Measurements from ENCODE around the gene ZNF160. TPM values are rescaled to one million over a fixed set of nuclear protein-coding genes. Genes with fewer than 3 reads are reported as not detected.

ZNF160 gene
- total and polyA plus RNA-seq, 2 of the 4 experiments (the other 2 are of a cell fraction), result 22.6 to 26.9 TPM

DNA sequence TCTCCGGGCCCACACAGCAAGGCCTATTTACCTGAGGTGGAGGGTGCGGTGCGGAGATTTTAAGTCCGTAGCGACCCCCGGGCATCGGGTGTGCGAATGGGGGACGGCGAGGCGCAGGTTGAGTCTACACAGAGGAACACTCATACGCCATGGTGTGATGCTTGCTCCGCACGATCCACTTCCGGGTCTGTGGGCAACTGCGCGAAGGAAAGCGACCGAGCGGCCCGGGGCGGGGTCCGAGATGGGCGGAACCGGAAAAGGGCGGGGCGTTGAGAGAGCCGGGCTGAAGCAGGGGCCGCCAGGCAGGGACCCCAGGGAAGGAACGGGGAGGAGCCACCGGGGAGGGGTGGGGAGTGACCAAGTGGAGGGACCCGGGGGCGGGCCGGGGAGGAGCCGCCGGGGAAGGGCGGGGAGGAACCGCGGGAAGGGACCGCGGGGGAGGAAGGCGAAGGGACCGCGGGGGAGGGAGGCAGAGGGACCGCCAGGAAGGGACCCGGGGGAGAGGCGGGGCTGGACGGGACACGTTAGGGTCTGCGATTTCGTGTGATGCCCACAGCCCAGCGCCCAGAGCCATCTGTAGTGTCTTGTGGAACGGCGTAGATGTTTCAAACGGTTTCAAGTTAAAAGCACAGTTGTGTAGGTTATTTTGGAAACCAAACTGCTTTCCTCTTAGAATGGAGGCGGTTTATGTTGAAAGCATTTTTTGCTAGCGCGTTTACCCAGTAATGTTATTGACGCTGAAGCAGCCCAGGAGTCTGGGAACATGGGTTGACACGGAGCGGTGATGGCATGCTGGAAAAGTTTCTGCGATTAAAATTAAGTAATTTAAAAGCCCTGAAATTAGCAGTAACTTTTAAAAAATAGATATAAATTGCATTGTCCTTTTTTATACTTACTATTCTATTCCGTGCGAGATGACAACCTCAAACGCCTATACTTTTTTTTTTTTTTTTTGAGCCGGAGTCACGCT lies at the start of gene ZNF160 (continued):
- TF ChIP-seq, protein P1, sequence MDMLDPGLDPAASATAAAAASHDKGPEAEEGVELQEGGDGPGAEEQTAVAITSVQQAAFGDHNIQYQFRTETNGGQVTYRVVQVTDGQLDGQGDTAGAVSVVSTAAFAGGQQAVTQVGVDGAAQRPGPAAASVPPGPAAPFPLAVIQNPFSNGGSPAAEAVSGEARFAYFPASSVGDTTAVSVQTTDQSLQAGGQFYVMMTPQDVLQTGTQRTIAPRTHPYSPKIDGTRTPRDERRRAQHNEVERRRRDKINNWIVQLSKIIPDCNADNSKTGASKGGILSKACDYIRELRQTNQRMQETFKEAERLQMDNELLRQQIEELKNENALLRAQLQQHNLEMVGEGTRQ (IDR thresholded peaks at IDR 0.05; ENCODE audit: low read depth, low read length), result 0 out of 2 replicates have a peak, but pooled peaks have one; percentile 3
- TF ChIP-seq CHD1 (IDR thresholded peaks at IDR 0.05; ENCODE audit: low read depth, low read length), result no peak

DNA sequence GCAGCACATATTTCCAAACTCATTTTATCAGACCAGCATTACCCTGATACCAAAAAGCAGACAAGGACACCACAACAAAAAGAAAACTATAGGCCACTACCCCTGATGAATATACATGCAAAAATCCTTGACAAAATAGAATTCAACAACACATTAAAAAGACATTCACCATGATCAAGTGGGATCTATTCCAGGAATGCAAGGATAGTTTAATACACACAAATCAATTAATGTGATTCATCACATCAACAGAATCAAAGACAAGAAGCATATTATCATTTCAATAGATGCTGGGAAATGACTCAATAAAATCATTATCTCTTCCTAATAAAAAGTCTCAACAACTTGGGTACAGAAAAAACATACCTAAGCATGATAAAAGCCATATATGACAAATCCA lies 44.4 kb upstream of the ZNF160 start:
- Histone ChIP-seq H4K5ac (ENCODE audit: low read depth, low read length) (no peak overlapping the region), H2AFZ (replicated peaks; ENCODE audit: low read length, poor library complexity) (no peak overlapping the region), H3K23ac (ENCODE audit: low read depth, low read length) (no peak overlapping the region), H4K8ac (ENCODE audit: low read depth in 2 of 2, low read length in 2 of 2) (no peak overlapping the region), H3K4ac (ENCODE audit: low read depth, low read length) (no peak overlapping the region), H2BK20ac (ENCODE audit: low read depth, low read length) (no peak overlapping the region), H3K27ac (ENCODE audit: insufficient read depth, low read length) (no peak overlapping the region), H2BK15ac (ENCODE audit: low read depth, low read length) (no peak overlapping the region), H3K9me3 (ENCODE audit: control insufficient read depth, insufficient read depth, low read length) (peaks cover 39% of the 10 kb centered on the region), H3K18ac (ENCODE audit: low read depth, low read length) (no peak overlapping the region), H3K56ac (ENCODE audit: extremely low read depth, insufficient read depth, low read length) (no peak overlapping the region), H3K4me2 (ENCODE audit: low read depth, low read length) (no peak overlapping the region), H2BK120ac (ENCODE audit: low read depth, low read length) (no peak overlapping the region), H3K36me3 (ENCODE audit: control insufficient read depth, insufficient read depth, low read length) (peaks cover 39% of the 10 kb centered on the region), H2AK9ac (replicated peaks; ENCODE audit: low read depth, low read length, poor library complexity) (no peak overlapping the region), H2AK5ac (ENCODE audit: low read depth, low read length) (no peak overlapping the region), H3K4me3 (ENCODE audit: insufficient read depth, low read depth, low read length) (no peak overlapping the region), H4K20me1 (ENCODE audit: insufficient read depth, low read length) (no peaks in the 10 kb centered on the region), H2BK5ac (ENCODE audit: low read depth, low read length, poor library complexity, severe bottlenecking) (no peak overlapping the region), H3K27me3 (ENCODE audit: control insufficient read depth, insufficient read depth, low read length) (no peaks in the 10 kb centered on the region), H3K9me1 (ENCODE audit: insufficient read depth, low read length) (no peaks in the 10 kb centered on the region), H3K4me1 (ENCODE audit: control insufficient read depth, insufficient read depth, low read length) (no peaks in the 10 kb centered on the region), H3K79me1 (ENCODE audit: low read depth in 1 of 2, low read length in 2 of 2) (peaks cover 0 to 5% of the 10 kb centered on the region in 2 experiments; a peak in 1 of 4 replicates), H4K91ac (ENCODE audit: insufficient read depth, low read depth, low read length) (no peak overlapping the region), H3K14ac (replicated peaks; ENCODE audit: low read depth, low read length) (no peak overlapping the region), H3K9ac (ENCODE audit: low read depth, low read length) (no peak overlapping the region)
- BruUV-seq (replicated peaks), result no TSS peak
- ChIA-PET POLR2A (ENCODE audit: unreplicated experiment) (no interaction called here), CTCF (no interaction called here)
- ATAC-seq (ENCODE audit: low read depth) (no peak), DNase-seq (no peak)
- intact Hi-C loops (cut with micrococcal nuclease), result no loop called here
- in situ Hi-C loops (cut with MboI; ENCODE audit: low sequenced_read_pairs), result no loop called here
- dilution Hi-C loops (cut with HindIII; ENCODE audit: low sequenced_read_pairs, unreplicated experiment), result no loop called here
- no peak for TF ChIP-seq MAZ (IDR thresholded peaks at IDR 0.05; ENCODE audit: borderline replicate concordance, low read depth, low read length)
- no peak for TF ChIP-seq RFX5 (IDR thresholded peaks at IDR 0.05; ENCODE audit: low read depth, low read length)
- TF ChIP-seq, protein P1 (IDR thresholded peaks at IDR 0.05; ENCODE audit: low read depth, low read length), result no peak
- TF ChIP-seq POLR2A (IDR thresholded peaks at IDR 0.05; ENCODE audit: low read depth, low read length), result no peak
- no peak for TF ChIP-seq RCOR1 (IDR thresholded peaks at IDR 0.05; ENCODE audit: insufficient replicate concordance, low read length)
- TF ChIP-seq CHD1 (IDR thresholded peaks at IDR 0.05; ENCODE audit: low read depth, low read length), result no peak
- TF ChIP-seq, protein P2, sequence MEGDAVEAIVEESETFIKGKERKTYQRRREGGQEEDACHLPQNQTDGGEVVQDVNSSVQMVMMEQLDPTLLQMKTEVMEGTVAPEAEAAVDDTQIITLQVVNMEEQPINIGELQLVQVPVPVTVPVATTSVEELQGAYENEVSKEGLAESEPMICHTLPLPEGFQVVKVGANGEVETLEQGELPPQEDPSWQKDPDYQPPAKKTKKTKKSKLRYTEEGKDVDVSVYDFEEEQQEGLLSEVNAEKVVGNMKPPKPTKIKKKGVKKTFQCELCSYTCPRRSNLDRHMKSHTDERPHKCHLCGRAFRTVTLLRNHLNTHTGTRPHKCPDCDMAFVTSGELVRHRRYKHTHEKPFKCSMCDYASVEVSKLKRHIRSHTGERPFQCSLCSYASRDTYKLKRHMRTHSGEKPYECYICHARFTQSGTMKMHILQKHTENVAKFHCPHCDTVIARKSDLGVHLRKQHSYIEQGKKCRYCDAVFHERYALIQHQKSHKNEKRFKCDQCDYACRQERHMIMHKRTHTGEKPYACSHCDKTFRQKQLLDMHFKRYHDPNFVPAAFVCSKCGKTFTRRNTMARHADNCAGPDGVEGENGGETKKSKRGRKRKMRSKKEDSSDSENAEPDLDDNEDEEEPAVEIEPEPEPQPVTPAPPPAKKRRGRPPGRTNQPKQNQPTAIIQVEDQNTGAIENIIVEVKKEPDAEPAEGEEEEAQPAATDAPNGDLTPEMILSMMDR (conservative IDR thresholded peaks at IDR 0.05; ENCODE audit: low read depth, low read length), result no peak
- no peak for TF ChIP-seq CEBPB (IDR thresholded peaks at IDR 0.05; ENCODE audit: low read depth, low read length)
- TF ChIP-seq SMC3 (IDR thresholded peaks at IDR 0.05; ENCODE audit: low read depth, low read length), result no peak
- TF ChIP-seq, protein P3, sequence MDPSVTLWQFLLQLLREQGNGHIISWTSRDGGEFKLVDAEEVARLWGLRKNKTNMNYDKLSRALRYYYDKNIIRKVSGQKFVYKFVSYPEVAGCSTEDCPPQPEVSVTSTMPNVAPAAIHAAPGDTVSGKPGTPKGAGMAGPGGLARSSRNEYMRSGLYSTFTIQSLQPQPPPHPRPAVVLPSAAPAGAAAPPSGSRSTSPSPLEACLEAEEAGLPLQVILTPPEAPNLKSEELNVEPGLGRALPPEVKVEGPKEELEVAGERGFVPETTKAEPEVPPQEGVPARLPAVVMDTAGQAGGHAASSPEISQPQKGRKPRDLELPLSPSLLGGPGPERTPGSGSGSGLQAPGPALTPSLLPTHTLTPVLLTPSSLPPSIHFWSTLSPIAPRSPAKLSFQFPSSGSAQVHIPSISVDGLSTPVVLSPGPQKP (IDR thresholded peaks at IDR 0.05; ENCODE audit: borderline replicate concordance, low read depth, low read length), result no peak
